Posterior vena cava (tissue), 2 donors: ENCODE data around the gene UQCRC1. TPM values are rescaled to one million over a fixed set of nuclear protein-coding genes. Genes with fewer than 3 reads are reported as not detected.

ENCODE experiments used
- DNase-seq: peaks from one replicate; pipeline ENCODE4 v3.0.0-alpha.2; 2020; ENCODE audit warnings: low spot score
- intact Hi-C, 2 donors: fragments of 100-400 bp; cut with DNase I; formaldehyde crosslinking; loops; one replicate each; pipeline versions ENCODE4 v1.14.1 to v1.14.2; 2022 to 2023
- long read RNA-seq, 2 donors: library from polyadenylated mRNA; unstranded; transcript quantifications; one replicate each; pipeline ENCODE4 v2.0.0, GENCODE V29; 2020 to 2021
- total RNA-seq, 2 donors: library from RNA; stranded (reverse); fragmentation: NEBNext Ultra II Directional; extraction: Animal tissue kit (Norgen Biotek cat#: 25700); gene quantifications; one replicate each; pipeline ENCODE4 v1.2.1, GENCODE V29; 2021
- donor health status: DM: yes; HTN: yes; CAD: no.
- donor health status: DM: yes; HTN: yes; CAD: no.

The UQCRC1 gene
- 100 to 1,000 TPM; 134 to 135 TPM for total RNA-seq
- long read RNA-seq, donor 1, transcript UQCRC1-201 (13 exons, 1,985 nt), result major isoform, 116 of 148 reads
- long read RNA-seq, donor 1, partial matches to known transcripts, result 24 of 148 reads
- long read RNA-seq, donor 1, other reads (novel, unspliced or antisense), result 8 of 148 reads
- long read RNA-seq, donor 2, transcript UQCRC1-201 (13 exons, 1,985 nt), result major isoform, 1,446 of 1,580 reads
- long read RNA-seq, donor 2, partial matches to known transcripts, result 53 of 1,580 reads
- long read RNA-seq, donor 2, other reads (novel, unspliced or antisense), result 81 of 1,580 reads

DNA sequence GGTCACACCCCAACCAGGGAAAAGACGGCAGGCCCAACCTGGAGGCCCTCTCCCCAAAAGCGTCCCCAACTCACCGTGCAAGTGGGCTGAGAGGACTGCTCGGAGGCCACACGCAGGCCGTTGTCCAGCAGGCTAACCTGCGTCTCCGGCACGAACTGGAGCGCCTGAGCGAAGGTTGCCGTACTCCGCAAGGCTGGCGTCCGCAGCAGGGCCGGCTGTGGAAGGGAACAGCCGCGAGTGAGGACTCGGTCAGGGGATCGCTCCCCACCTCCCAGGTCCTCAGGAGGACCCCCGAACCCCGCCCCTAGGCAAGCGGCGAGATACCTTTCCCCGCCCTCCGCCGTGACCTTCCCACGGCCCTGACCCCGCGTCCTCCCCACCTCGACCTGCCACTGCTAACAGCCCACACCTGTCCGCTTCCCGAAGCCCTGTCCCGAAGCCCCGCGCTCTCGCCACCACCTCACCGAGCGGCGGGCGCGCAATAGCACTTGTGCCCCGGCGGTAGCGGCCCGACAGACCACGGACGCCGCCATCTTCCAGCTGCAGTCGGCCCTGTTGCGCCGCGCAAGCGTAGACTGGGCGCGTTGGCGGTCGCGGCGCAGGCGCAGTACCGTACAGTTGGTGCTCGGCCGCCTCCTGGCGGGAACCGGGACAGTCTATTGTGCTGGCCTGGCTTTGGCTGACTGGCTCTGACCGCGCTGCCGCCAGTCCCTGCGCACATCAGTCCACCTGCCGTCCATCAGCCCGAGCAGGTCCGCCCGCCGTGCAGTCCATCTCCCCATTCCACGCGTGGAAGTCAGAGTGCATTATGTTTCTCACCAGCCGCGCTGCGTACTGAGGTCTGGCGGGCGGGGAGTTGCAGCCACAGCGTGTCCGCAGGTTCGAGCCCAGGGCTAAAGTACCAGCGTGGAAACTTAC, at the start of gene UQCRC1:
Gene UQCRC1 (minus strand): TSS at position 559 of the 918 bp plus-strand sequence. CDS start 26 bp downstream, at position 533.
- peak; percentile 98 for DNase-seq
- intact Hi-C loops, result no loop called here

DNA sequence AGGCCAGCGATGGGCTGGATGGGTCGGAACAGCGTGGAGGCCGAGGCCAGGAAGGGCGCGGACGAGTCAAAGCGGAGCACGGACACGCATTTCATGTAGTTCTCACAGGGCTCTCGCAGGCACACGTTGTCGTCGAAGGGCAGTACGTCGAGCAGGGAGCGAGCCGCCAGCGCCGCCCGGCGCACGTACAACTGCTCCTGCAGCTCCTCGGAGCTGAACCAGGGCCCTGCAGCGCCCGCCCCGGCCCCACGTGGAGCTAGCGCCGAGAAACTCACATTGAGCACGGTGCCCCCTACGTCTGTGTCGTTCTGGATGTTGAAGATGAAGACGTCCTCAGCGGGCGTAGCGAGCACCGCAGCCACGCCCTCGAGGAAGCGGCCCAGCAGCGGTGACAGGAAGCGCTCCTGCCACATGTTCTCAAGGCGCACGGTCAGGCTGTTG, 47.4 kb upstream of the UQCRC1 start:
- no peak for DNase-seq
- intact Hi-C loops, result no loop called here

DNA sequence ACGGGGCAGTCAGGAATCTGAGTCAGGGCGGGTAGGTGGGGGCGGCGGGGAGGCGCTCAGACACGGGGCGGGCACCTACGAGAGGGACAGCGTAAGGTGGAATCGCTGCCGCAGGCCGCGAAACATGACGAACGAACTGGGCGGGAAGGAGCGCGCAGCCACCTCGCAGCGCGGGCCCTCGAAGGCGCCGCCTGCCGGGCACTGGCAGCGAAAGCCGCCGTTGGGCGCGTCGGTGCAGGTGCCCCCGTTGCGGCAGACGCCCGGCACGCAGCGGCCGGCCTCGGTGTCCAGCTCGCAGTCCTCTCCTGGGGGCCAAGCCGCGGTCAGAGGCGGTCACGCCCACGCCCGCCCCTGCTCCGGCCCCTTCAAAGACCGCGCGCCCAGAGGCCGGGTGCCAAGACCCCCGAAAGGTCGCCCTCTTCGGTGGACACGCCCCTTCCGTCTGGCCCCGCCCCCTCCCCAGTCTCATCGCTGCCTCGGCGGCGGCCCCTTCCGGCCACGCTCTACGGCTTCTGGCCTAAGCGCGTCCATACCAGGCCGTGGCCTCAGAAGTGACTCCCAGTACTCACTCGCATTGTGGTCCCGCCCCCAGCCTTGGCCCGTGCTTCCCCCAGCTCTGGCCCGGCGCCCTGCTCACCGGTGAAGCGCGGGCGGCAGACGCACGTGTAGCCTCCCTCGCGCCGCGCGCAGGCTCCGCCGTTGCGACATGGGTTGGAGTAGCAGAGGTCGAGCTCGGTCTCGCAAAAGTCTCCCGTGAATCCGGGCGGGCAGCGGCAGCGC, 46.8 kb upstream of the UQCRC1 start:
- peak; percentile 92 for DNase-seq
- intact Hi-C loops, result no loop called here

DNA sequence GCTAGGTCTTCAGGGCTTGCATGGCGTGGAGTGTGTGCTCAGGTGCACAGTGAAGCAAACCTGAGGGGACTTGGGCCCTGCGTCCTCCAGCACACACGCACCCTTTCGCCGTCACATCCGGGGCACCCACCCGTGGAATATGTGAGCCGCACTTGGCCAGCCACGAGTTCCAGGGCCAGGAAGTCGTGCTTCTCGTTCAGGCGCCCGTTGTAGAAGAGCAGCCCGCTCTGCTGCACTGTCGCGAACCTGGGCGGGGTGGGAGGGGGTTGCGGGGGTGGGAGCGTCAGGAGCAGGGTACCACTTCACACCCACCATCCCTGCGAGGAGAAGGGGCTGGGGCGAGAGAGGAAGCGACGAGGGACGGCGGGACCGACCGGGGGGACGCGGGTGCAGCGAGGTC, 46.2 kb upstream of the UQCRC1 start:
- DNase-seq, result no peak
- intact Hi-C loops, result no loop called here

DNA sequence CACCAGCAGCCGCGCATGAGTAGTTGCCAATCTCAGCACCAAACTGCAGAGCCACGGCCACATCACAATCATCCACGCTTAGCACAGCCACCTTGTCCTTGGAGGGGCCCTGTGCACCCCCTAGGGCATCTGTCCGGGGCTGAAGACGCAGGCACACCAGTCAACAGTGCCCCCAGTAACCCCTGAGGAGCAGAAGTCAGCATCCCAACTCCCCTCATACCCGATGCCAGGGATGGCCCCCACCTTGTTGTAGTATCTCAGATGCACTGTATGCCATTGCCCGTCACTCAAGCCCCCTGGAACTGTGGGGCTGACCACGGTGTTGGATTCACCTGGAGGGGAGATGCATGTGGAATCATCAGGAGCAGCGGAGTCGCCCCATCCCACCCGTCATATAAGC, 45.6 kb upstream of the UQCRC1 start:
- DNase-seq, result no peak
- intact Hi-C loops, result no loop called here

DNA sequence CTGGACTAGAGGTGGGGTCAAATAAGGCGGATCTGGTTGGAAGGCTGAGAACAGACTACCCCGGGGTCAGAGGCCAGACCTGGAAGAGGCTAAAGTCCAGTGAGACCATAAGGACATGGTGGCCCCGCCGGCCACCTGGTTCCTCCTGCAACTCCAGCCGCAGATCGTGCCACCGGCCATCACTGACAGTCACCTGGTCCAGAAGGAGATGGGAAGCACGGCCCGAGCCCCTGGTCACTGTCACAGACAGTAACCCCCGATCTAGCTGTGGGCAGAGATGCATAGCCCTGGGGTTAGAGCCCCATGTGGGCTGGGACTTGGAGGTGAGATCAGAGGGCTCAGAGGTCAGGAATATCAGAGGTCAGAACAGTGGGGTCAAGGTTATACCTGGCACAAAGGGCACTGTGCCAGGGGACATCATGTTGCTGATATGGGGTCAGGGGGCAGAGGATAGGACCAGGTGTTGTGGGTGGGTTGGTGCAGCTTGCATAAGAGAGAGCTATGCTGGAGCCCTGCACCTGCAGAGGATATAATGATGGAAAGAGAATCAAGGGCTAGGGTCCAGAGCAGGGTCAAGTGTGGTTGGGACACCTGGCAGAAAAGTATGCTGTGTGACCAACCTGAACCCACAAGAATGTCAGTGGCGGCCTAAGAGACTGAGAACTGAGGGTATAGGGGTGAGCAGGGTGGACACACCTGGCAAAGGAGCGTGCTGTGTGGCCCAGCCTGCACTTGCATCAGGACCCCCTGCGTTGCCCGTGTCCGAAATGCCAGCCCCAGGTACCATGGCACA, 43.7 kb upstream of the UQCRC1 start:
- intact Hi-C loops, result no loop called here
- no peak for DNase-seq

DNA sequence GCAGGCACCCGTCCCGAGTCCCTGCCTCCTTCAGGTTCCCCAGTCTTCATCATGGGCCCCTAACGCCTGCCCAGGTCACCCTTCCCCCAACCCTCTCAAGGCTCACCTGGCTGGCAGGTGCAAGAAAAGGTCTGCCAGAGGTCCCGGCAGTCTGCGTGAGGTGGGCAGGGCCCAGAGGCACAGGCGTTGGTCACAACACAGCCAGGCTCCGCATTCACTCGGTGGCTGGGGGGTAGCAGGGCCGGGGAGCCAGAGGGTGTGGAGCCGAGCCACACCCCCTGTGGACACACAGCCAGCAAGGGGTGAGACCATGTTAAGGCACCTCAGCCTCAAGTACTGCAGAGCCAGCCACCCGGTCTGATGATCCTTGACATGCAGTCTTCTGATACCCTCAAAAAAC, 42.3 kb upstream of the UQCRC1 start:
- intact Hi-C loops, result no loop called here
- DNase-seq, result no peak

DNA sequence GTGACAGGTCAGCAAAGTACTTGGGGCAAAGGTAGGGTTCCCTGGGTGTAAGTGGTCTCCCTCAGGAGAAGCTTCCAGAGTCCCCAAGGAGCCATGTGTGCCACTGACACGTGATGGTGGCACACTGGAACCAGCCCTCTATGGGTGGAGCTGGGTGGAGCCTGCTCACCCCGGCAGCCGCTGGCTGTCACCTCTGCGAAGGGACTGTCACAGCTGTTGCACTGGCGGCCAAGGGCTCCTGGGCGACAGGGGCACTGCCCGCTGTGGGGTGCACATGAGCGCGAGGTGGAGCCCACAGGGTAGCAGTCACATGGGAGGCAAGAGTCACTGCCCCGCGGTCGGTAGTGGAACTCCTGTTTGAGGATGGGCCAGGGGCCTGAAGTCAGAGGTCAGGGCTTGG, 41.3 kb upstream of the UQCRC1 start:
- intact Hi-C loops, result no loop called here
- DNase-seq, result no peak

DNA sequence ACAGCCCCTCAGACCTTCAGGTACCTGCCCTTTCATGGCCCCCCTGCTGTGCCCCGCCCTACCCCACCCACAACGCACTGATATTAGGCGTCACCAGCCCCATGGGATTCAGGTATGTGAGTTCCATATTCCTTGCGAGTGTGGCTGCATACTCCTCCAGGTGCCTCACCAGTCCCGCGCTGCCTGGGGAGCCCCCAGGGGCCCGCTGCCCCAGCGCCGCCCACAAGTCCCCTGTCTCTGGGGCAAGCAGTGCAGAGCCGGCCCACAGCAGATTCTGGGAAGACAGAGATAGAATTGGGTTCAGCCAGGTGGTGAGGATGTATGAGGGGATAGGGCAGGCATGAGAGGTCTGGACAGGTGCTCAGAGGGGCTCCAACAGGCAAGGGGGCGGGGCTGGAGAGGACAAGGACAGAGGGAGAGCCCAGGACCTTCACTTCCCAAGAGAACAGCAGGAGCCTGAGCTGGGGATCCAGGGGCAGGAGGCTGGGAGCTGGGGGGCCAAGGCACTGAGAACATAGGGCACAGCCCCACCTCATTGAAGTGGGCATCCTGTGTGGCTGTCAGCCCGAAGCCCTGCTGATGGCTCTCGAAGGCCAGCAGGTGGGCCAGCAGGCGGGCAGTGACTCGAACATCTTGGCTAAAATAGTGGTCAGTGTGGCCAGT, 38.9 kb upstream of the UQCRC1 start:
- no peak for DNase-seq
- intact Hi-C loops, result no loop called here

DNA sequence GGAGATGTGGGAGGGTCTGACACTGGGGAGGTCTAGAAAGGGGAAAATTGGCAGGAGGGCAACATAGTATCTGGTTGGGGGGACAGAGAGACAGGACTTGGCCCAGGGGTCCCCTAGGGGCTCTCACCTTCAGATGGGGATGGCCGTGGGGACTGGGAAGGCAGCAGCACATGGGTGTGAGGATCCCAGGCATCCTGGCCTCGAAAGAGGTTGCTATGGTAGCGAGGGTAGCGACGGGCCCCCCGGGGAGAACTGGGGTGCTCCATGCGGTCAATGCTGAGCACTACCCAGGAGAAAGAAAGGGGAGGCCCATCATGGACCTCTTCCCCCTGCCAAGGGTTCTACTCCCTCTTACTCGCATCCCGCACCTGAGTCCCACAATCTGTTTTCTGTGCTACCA, 38.3 kb upstream of the UQCRC1 start:
- intact Hi-C loops, result no loop called here
- DNase-seq, result no peak

DNA sequence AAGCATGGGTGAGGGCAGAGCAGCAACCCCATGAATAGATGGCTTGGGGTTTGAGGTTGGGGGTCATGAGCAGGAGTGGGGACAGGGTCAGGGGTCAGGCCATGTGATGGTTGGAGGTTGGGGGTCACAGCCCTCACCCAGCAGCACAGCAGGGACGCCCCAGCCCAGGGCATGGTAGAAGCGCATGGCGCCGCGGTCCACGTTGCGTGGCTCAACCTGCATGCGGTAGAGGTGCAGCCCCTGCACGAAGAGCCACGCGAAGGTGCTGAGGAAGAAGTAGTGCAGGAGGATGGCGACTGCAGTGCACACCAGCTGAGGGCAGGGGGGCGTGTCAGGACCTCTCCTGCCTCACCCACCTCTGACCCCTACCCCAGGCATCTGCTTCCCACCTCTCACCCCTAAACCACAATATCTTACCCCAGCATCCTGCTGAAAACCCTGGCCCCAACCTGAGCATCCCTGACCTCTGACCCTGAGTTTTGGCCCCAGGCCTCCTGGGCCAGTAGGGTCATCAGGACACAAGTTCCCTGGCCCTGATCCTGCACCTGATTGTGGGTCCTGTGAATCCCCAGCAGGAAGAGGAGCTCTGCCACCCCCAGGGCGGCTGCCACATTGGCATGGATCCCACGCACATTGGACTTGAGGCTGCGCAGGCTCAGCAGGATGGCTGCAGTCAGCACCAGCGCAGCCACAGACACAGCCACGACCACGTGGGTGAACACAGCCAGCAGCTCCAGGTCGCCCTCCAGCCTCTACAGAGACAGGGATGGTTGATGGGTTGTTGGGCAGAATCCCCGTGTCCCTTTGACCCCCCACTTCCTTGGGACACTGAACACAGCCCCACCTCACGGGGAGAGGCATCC, 35.7 kb upstream of the UQCRC1 start:
- intact Hi-C loops, result no loop called here
- no peak for DNase-seq

DNA sequence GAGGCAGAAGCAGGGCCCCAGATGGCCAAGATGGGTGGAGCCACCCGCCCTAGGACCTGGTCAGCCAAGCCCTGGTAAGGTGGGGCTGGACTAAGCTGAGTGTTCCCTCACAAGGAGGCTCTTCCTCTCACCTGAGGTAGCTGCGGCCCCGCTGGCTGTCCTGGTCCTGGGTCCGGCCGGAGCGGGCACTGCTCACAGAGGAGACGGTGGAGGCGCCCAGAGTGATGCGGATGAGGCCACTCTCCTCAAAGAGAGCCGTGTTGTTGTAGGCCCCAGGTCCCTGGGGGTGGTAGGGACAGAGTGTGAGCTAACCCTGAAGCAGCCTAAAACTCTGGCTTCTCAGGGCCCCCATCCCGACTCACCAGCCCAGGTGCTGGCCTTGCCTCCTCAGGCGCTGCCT, 33.2 kb upstream of the UQCRC1 start:
- intact Hi-C loops, result no loop called here
- DNase-seq, result no peak

DNA sequence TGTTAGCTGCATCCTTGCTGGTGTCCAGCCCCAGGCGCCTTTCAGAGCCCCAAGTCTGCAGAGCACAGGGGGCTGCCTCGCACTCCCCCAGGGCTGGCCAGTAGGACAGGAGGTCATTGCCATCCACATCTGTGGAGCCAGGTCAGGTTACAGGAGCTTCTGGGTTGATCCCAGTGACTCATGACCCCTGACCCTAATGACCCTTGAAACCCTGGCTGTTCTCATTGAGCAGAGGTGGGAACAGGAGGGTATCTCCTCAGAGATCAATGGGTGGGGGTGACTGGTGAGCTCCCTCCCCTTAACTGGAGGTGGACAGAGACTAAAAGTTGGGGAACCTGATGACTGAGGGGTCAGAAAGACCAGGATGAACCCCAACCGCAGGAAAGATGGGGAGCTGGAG, 31.9 kb upstream of the UQCRC1 start:
- DNase-seq, result no peak
- intact Hi-C loops, result no loop called here

DNA sequence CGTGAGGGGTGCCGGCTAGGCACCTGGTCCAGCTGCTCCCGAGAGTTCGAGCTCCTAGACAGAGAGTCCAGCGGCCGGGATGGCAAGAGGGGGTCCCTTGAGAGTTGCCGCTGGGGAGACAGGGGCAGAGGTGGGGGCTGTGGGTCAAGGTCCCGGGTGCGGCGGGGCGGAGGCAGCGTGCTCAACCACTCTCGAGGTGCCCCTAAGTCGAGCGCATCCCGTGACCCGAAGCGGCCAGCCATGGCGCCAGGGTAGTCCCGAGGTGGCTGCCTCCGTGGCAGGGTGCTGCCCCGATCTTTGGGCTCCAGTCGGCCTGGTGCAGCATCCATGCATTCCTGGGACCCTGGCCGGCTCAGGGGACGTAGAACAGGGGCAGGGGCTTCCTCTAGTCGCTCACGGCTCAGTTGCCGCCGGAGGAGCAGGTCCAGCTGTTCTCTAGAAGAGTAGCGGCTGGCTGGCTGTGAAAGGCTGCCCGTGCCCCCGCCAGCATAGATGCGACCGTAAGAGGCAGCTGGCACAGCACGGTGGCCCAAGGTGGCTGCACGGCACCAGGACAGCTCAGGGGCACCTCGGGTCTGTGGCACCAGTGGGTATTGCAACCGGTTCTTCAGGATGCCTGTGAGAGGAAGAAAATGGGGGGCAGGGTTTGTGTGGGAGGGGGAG, 30.6 kb upstream of the UQCRC1 start:
- intact Hi-C loops, result no loop called here
- DNase-seq, result no peak

DNA sequence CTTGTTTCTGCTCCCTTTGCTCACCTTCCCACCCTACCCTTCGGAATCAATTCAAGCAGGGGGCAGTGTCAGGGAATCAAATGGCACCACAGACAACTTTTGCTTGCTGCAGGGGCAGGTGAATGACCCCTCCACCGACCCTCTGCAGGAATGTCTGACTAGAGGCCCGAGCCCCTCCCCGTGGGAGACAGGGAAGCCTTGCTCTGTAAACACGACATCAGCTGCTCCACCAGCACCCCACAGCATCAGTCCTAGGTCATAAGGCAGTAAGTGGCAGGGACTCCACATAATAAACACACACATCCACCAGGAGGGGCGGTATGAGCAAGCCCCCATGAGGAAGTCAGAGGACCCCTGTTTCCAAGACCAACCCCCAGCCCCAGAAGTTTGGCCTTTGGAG, 27.9 kb upstream of the UQCRC1 start:
- intact Hi-C loops, result no loop called here

DNA sequence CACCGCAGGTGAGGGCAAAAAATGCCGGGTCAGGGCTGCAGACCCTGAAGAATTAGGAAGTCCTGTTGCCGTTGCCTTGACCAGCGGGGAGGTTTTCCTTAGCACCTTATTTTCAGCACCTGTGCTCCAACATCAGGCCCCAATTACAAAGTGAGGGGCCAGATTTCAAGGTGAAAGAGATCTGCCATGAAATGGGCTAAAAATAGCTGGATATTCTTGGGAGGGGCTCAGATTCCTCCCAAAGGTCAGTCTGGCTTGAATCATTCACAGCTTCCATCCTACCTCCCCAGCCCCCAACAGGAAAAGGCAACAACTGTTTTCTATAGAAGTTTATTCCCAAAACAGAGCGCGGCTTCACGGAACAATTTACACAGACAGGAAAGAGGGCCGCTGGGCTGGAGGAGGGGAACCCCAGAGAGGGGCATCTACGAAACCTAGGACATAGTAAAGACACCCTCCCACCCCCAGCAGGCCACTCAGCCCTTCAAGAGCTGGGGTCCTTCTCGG, 26.8 kb upstream of the UQCRC1 start:
- DNase-seq, result no peak
- intact Hi-C loops, result no loop called here

More for the DNA sequence above, 27.9 kb upstream of the UQCRC1 start:
- DNase-seq, result no peak
